GM21576 (cell line): ENCODE data around the gene USH1G.
"Not testable (repeated sequence)": the region's sequence is repeated elsewhere in the genome, so short reads cannot be mapped to it uniquely, and the experiment has no call there.

Experiments
- ATAC-seq: cut with Tn5 transposase; IDR thresholded peaks from one replicate; pipeline ENCODE4 v1.9.1; 2021; ENCODE audit warnings: mild to moderate bottlenecking, moderate library complexity; ENCODE audit not compliant: unreplicated experiment

Gene USH1G

GRCh38 chr17:74877592-74878548 is 45.2 kb downstream of the USH1G start:
- ATAC-seq = no peak

GRCh38 chr17:74875977-74876593 is 47.0 kb downstream of the USH1G start:
- ATAC-seq = no peak

- no peak for ATAC-seq
Observed at GRCh38 chr17:74875155-74875976, 47.7 kb downstream of the USH1G start.

GRCh38 chr17:74874615-74875037 is 48.4 kb downstream of the USH1G start:
- ATAC-seq = no peak

GRCh38 chr17:74873874-74874614 is 49.0 kb downstream of the USH1G start:
- ATAC-seq = no peak

- ATAC-seq = peak; percentile 91
Observed at GRCh38 chr17:74873037-74873873, 49.8 kb downstream of the USH1G start.

GRCh38 chr17:74872313-74873036 is 50.6 kb downstream of the USH1G start, which contains the start of gene FDXR:
Gene FDXR (minus strand): TSS chr17:74872994. CDS start chr17:74872944, 50 bp downstream.
- peak; percentile 21 for ATAC-seq

- ATAC-seq = no peak
Observed at GRCh38 chr17:74871356-74872076, 51.5 kb downstream of the USH1G start.

- ATAC-seq = no peak
Observed at GRCh38 chr17:74870512-74870911, 52.5 kb downstream of the USH1G start.

GRCh38 chr17:74870028-74870427 is 53.0 kb downstream of the USH1G start:
- ATAC-seq = not testable (repeated sequence)

- ATAC-seq = no peak
Observed at GRCh38 chr17:74868908-74869255, 54.2 kb downstream of the USH1G start.

- no peak for ATAC-seq
Observed at GRCh38 chr17:74868251-74868907, 54.7 kb downstream of the USH1G start.

GRCh38 chr17:74866198-74866835 is 56.7 kb downstream of the USH1G start:
- no peak for ATAC-seq
